Immature natural killer cell (primary cell): ENCODE results near the gene TMEM150A. TPM values are rescaled to one million over a fixed set of nuclear protein-coding genes. Genes with fewer than 3 reads are reported as not detected.
"Not testable (repeated sequence)": the region's sequence is repeated elsewhere in the genome, so short reads cannot be mapped to it uniquely, and the experiment has no call there.

Source experiments
- DNase-seq, 3 donors: peaks; one replicate each; pipeline ENCODE4 v3.0.0; 2022; ENCODE audit warnings: mixed read lengths in 1 of 3
- H3K27ac Mint-ChIP-seq, 6 donors: one replicate each; pipeline ENCODE4 v1.8.0; 2020; ENCODE audit warnings: mixed read lengths in 6 of 6, mild to moderate bottlenecking in 5 of 6, inconsistent platforms in 4 of 6, moderate library complexity in 3 of 6
- H3K27me3 Mint-ChIP-seq, 3 donors: one replicate each; pipeline ENCODE4 v1.8.0; 2020 to 2021; ENCODE audit warnings: low read depth in 3 of 3, mild to moderate bottlenecking in 3 of 3, mixed read lengths in 3 of 3, moderate library complexity in 3 of 3, inconsistent platforms in 1 of 3
- H3K36me3 Mint-ChIP-seq, 3 donors: one replicate each; pipeline ENCODE4 v1.8.0; 2020; ENCODE audit warnings: mixed read lengths in 3 of 3, inconsistent platforms in 2 of 3, mild to moderate bottlenecking in 2 of 3
- H3K4me1 Mint-ChIP-seq, 2 donors: one replicate each; pipeline ENCODE4 v1.8.0; 2020; ENCODE audit warnings: inconsistent platforms in 2 of 2, mild to moderate bottlenecking in 2 of 2, mixed read lengths in 2 of 2, moderate library complexity in 1 of 2
- H3K4me3 Mint-ChIP-seq, 5 donors: one replicate each; pipeline ENCODE4 v1.8.0; 2020; ENCODE audit warnings: mild to moderate bottlenecking in 5 of 5, mixed read lengths in 5 of 5, inconsistent platforms in 3 of 5, moderate library complexity in 3 of 5
- H3K9me3 Mint-ChIP-seq, 6 donors: one replicate each; pipeline ENCODE4 v1.8.0; 2020; ENCODE audit warnings: mild to moderate bottlenecking in 6 of 6, mixed read lengths in 6 of 6, inconsistent platforms in 4 of 6, moderate library complexity in 3 of 6
- polyA plus RNA-seq, 3 donors: library from polyadenylated mRNA; unstranded; fragments of 300-500 nt; fragmentation: Illumina TruSeq; gene quantifications; one replicate each; pipeline ENCODE4 v1.2.3, GENCODE V29; 2021

TMEM150A gene
- polyA plus RNA-seq, 3 donors from 2014 or later = 12.0 to 27.8 (median 14.8) TPM

DNA sequence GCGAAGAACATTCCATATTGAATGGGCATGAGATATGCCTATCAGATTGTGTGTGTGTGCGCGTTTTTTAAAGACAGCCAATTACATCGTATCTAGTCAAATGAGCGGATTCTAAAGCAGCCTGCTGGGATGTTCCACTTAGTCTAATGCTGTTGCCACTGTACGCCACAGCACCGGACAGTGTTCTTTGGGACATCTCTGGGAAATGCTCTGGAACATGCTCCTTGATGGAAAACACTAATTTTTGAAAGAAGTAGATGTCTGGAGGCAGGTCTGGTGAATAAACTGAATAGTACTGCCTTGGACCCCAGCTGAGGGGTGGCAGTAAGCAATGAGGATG, 3.6 kb upstream of the TMEM150A start:
- Mint-ChIP-seq H3K27me3 (peaks cover 0 to 8% (median 5%) of the 10 kb centered on the region in 3 donors), H3K27ac (peak overlapping the region in 1 of 6 donors; percentile 55), H3K4me1 (peaks cover 39 to 65% of the 10 kb centered on the region in 2 donors), H3K36me3 (peaks cover 0 to 16% (median 0%) of the 10 kb centered on the region in 3 donors), H3K4me3 (no peak overlapping the region), H3K9me3 (no peaks in the 10 kb centered on the region)
- no peak for DNase-seq

DNA sequence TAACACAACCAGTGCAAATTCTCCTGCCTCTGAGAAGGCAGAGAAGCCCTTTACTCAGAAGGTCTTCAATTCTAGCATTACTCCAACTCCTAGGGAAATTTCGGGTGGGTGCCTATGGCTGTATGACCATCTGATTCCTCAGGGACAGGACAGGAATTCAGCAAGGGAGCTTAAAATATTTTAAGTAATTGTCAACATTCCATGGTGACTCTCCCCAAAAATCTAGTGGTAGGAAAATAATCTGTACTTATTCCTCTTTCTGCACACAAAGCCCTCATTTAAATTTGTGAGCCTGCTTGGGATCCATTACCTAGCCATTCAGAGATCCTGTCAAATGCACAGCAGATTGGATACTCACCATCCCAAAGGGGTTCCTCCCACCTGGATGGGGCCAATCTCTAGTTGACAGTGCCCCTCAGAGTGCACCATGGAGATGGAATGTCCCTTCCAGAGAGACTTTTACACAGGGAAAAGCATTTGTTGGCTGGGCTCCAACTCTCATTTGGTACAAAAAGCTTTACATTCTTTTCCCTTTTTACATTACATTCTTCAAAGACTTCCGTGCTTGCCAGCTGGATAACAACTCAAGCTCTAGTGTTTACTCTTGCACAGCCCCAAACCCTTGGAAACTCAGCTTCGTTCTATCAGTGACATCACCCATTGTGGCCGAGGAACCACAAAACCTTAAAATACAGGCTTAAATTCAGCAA, 3.1 kb upstream of the TMEM150A start:
- Mint-ChIP-seq H3K9me3 (no peaks in the 10 kb centered on the region), H3K36me3 (peaks cover 0 to 16% (median 0%) of the 10 kb centered on the region in 3 donors), H3K4me3 (no peak overlapping the region), H3K4me1 (peaks cover 37 to 63% of the 10 kb centered on the region in 2 donors), H3K27ac (peak overlapping the region in 2 of 6 donors; percentile 49 to 55), H3K27me3 (peaks cover 0 to 8% (median 5%) of the 10 kb centered on the region in 3 donors)
- DNase-seq = no peak

DNA sequence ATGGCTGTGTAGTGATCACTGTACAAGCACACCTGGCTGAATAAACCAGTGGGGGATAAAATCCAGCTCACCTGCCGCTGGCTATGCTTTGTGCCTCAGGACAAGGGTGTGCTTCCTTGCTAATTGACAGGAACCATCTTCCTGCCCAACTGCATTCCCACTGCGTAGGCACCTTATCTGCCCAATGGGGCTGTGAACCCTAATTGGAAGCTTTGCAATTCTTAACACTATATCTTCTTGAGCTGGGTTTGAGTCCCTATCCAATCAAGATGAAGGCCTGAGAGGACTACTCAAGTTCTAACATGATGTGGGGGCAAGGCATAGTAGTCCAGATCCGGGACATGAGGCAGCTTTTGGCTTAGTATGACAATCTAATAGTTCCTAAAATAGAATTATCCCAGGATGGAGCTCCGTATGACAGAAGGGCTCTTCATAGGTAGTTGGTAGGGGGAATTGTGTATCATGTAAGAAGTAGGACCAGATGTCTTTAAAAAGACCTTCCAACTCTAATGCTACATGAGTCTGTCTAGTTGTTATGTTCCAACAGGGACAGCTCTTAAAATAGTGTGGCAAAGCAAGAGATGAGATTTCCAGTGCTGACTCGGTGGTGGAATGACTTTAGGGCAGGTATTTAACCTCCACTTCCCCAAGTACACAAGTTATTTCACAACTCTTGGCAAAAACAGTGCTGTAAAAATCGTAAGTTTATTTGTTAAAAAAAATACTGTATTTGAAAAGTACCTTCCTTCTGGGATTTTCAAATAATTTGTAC, 2.3 kb upstream of the TMEM150A start:
- H3K27ac Mint-ChIP-seq = peak overlapping the region in 1 of 6 donors; percentile 14
- H3K4me3 Mint-ChIP-seq = peak overlapping the region in 2 of 5 donors; percentile 1 to 9
- no peak for DNase-seq
- H3K4me1 Mint-ChIP-seq = peaks cover 32 to 56% of the 10 kb centered on the region in 2 donors
- peaks cover 0 to 16% (median 0%) of the 10 kb centered on the region in 3 donors for H3K36me3 Mint-ChIP-seq
- H3K27me3 Mint-ChIP-seq = peaks cover 0 to 8% (median 5%) of the 10 kb centered on the region in 3 donors
- H3K9me3 Mint-ChIP-seq = no peaks in the 10 kb centered on the region

GRCh38 chr2:85604133-85604444, 1.6 kb upstream of the TMEM150A start:
- H3K9me3 Mint-ChIP-seq, H3K27me3 Mint-ChIP-seq, DNase-seq: not testable (repeated sequence)
- Mint-ChIP-seq H3K36me3 (peaks cover 0 to 15% (median 0%) of the 10 kb centered on the region in 3 donors), H3K4me3 (peak overlapping the region in 2 of 5 donors; percentile 41 to 89), H3K27ac (peak overlapping the region in 3 of 6 donors; percentile 39 to 79 (median 50)), H3K4me1 (peaks cover 28 to 51% of the 10 kb centered on the region in 2 donors)

DNA sequence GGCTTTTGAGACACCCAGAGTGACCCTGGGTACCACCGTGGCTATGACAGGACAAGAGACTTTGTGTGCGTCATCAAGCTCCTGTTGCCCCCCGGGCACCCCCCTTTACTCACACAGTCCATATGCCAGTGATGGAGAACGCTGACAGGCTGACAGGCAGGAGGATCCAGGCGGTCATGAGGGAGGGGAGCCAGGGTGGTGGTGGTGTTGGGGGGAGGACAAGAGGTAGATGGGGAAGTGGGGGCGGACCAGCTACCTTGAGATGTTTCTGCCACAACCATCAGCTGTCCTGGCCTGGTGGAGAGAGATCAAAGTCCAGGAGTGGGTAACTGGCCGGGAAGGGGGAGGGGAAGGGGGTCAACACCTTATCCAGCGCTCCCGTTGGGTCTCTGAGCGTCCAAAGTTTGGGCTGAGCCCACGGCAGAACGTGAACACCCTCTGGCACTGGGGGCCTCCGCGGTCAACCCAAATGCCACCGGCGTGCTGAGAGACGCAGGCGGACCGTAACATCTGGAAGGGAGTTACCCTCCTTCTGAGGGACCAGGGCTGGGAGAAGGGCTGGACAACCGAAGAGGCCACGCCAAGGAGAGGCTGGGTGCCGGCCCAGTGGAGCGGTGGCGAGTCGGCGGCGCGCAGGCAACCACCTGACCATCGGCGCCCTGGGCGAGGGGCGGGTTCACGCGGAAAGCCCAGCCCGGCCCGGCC, 575 bp downstream of the TMEM150A start:
- peaks cover 26 to 40% of the 10 kb centered on the region in 2 donors for H3K4me1 Mint-ChIP-seq
- H3K27ac Mint-ChIP-seq = peak overlapping the region; percentile 34 to 87 (median 76)

DNA sequence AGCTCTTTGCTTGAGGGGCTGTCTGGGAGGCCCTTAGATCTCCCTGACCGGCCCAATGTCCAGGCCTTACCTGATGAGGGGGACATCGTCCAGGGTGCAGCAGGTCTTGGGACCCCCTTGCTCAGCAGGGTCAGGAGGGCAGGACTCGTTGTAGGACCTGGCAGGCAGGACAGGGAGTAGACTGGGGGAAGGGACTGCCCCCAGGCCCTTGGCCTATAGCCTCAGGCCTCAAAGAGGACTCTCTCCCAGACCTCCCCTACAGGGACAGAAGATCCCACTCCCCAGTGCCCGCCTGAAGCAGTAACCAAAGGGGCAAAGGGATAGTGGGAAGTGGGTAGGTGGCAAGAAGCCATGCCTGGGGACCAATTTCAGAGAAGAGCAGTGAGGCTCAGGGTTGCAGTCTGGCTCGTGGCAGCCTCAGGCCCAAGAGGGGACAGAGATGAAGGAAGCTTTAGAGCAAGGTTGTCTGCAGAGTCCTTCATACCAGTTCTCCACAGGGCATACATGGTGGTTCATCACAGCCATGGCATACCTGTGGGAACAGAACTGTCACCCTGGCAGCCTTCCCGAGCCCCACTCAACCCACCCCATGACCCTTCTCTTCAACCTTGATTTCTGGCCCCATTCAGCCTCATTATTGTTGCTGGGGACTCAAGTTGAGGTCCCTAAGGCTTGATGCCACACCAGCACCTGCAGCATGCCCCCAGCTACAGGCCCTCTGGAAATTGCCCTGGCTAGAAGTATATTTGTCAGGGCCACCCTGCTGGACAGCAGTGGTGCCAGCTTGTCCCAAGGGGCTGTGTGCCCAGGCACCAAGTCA, 1.3 kb downstream of the TMEM150A start:
- no peak for DNase-seq
- H3K4me1 Mint-ChIP-seq = peaks cover 34 to 48% of the 10 kb centered on the region in 2 donors
- H3K4me3 Mint-ChIP-seq = peak overlapping the region; percentile 80 to 87 (median 85)
- no peaks in the 10 kb centered on the region for H3K9me3 Mint-ChIP-seq
- H3K36me3 Mint-ChIP-seq = no peaks in the 10 kb centered on the region
- H3K27me3 Mint-ChIP-seq = peaks cover 0 to 6% (median 5%) of the 10 kb centered on the region in 3 donors
- peak overlapping the region; percentile 31 to 87 (median 64) for H3K27ac Mint-ChIP-seq

More for the DNA sequence above, 575 bp downstream of the TMEM150A start:
- Mint-ChIP-seq H3K9me3 (no peaks in the 10 kb centered on the region), H3K27me3 (peaks cover 0 to 6% (median 5%) of the 10 kb centered on the region in 3 donors), H3K36me3 (no peaks in the 10 kb centered on the region), H3K4me3 (peak overlapping the region; percentile 80 to 87 (median 85))
- no peak for DNase-seq

GRCh38 chr2:85600235-85600575, 2.3 kb downstream of the TMEM150A start:
- Mint-ChIP-seq H3K27ac (peak overlapping the region in 1 of 6 donors; percentile 64), H3K9me3 (no peaks in the 10 kb centered on the region), H3K4me1 (peaks cover 44 to 48% of the 10 kb centered on the region in 2 donors), H3K36me3 (no peaks in the 10 kb centered on the region), H3K27me3 (peaks cover 0 to 13% (median 9%) of the 10 kb centered on the region in 3 donors), H3K4me3 (peak overlapping the region in 2 of 5 donors; percentile 80 to 85)
- no peak for DNase-seq

- no peak for DNase-seq
- Mint-ChIP-seq H3K4me3 (no peak overlapping the region), H3K27me3 (peaks cover 0 to 14% (median 9%) of the 10 kb centered on the region in 3 donors), H3K9me3 (no peaks in the 10 kb centered on the region), H3K27ac (peak overlapping the region in 1 of 6 donors; percentile 29), H3K4me1 (peaks cover 46 to 48% of the 10 kb centered on the region in 2 donors), H3K36me3 (no peaks in the 10 kb centered on the region)
Observed at GRCh38 chr2:85599468-85600234, 2.8 kb downstream of the TMEM150A start.

DNA sequence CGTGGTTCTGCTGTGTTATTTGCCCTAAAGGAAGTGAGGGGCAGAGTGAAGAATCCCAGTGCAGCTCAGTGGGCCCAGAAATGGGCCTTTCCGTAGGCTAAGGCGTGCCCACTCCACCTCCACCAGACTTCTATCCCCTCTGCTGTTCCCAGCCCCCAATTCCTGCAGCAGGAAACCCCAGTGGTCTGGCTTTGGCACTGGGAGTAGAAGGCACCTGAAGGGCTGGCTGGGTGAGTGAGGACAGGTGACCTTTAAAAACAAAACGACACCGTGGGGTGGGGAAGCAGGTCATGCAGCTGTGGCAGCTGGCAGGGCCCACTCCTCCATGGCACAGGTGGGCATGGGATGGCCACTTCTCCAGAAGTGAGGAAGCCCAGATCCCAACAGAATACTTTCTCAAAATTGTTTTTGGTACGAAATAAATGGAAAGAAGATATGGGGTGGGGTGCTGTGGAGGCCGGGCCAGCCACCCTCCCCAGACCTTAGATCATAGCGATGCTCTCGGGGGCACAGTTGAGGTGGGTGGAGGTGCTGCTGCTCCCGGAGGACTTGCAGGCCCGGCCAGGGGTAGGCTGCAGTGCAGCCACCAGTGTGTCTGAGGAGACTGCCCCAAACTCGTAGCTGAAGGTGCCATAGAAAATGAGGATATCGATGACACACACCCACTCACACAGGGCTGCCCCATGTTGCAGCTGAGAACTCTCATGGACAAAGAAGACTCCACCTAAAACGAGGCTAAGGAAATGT, 3.7 kb downstream of the TMEM150A start:
- Mint-ChIP-seq H3K27ac (no peak overlapping the region), H3K27me3 (peaks cover 0 to 14% (median 7%) of the 10 kb centered on the region in 3 donors), H3K9me3 (no peaks in the 10 kb centered on the region), H3K4me3 (no peak overlapping the region), H3K36me3 (no peaks in the 10 kb centered on the region), H3K4me1 (peaks cover 48 to 49% of the 10 kb centered on the region in 2 donors)
- no peak for DNase-seq

- peaks cover 37 to 40% of the 10 kb centered on the region in 2 donors for H3K4me1 Mint-ChIP-seq
- peak overlapping the region; percentile 57 to 98 (median 96) for H3K4me3 Mint-ChIP-seq
- no peak for DNase-seq
Observed at GRCh38 chr2:85597241-85597640, 5.3 kb downstream of the TMEM150A start.

GRCh38 chr2:85596486-85597143, 5.9 kb downstream of the TMEM150A start:
- Mint-ChIP-seq H3K4me3 (peak overlapping the region; percentile 95 to 99 (median 98)), H3K4me1 (peaks cover 33 to 35% of the 10 kb centered on the region in 2 donors), H3K9me3 (no peaks in the 10 kb centered on the region), H3K27ac (peak overlapping the region in 5 of 6 donors; percentile 24 to 96 (median 91)), H3K27me3 (peaks cover 0 to 12% (median 4%) of the 10 kb centered on the region in 3 donors), H3K36me3 (no peaks in the 10 kb centered on the region)
- no peak for DNase-seq

More at GRCh38 chr2:85597241-85597640, 5.3 kb downstream of the TMEM150A start:
- no peaks in the 10 kb centered on the region for H3K9me3 Mint-ChIP-seq
- H3K36me3 Mint-ChIP-seq = no peaks in the 10 kb centered on the region
- peaks cover 0 to 14% (median 4%) of the 10 kb centered on the region in 3 donors for H3K27me3 Mint-ChIP-seq
- peak overlapping the region in 1 of 6 donors; percentile 21 for H3K27ac Mint-ChIP-seq
